ENCODE measurements around the gene OR5T3. TPM values are rescaled to one million over a fixed set of nuclear protein-coding genes. Genes with fewer than 3 reads are reported as not detected.

The OR5T3 gene
- total RNA-seq, 1 experiment from 2014 or later: not detected

DNA sequence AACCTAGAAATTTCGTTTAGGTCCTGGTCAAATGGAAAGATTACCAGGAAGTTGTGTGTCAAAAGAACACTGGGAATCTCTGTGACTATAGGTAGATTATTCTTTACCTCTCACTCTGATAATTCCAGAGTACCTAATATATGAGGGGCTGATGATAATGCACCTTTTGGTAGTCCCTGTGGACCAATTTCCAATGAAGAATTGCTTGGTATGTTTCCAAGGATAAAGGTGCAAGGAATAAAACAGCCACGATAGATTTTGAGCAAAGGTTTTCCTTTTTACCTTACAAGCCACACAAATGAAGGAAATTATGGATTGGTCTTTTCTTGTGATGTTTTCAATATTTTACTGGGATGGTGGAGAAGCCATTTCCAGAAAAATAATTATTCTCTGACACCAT, 40.1 kb downstream of the OR5T3 start, which contains the start of gene OR8H1:
OR8H1 (minus strand) TSS at position 101 of the 400 bp plus-strand sequence. CDS start 1,192 bp downstream, outside the sequence.
- no peak within 1 kb of the TSS for H3K4me2 ChIP-seq
- no TSS peak for BruUV-seq (replicated peaks)
- H3K27ac ChIP-seq: no peak within 1 kb of the TSS
- no peak for DNase-seq
- ChIA-PET CTCF (no interaction called here), POLR2A (ENCODE audit: unreplicated experiment) (no interaction called here)
- no peaks in the 10 kb centered on the region for H3K9me3 ChIP-seq (ENCODE audit: insufficient read depth, low read depth)
- H3K4me1 ChIP-seq (replicated peaks; ENCODE audit: insufficient read depth): no peaks in the 10 kb centered on the region
- no peaks in the 10 kb centered on the region for H4K20me1 ChIP-seq (ENCODE audit: insufficient read depth)
- H3F3A ChIP-seq (ENCODE audit: insufficient read depth, low read depth): no peaks in the 10 kb centered on the region
- intact Hi-C loops (cut with micrococcal nuclease; ENCODE audit: unreplicated experiment): no loop called here
- no peak within 1 kb of the TSS for H2AFZ ChIP-seq
- H3K27me3 ChIP-seq (ENCODE audit: insufficient read depth, low read depth): 0 out of 2 replicates have a peak, but pooled peaks cover 3% of the 10 kb centered on the region
- H3K36me3 ChIP-seq (ENCODE audit: low read depth): no peaks in the 10 kb centered on the region
- H3K9me2 ChIP-seq (ENCODE audit: insufficient read depth): no peaks in the 10 kb centered on the region; the same call in 1 of the 2 replicates
- H3K79me2 ChIP-seq (ENCODE audit: low read depth): no peaks in the 10 kb centered on the region
- H3K4me3 ChIP-seq: no peak within 1 kb of the TSS
- TF ChIP-seq, protein P1, sequence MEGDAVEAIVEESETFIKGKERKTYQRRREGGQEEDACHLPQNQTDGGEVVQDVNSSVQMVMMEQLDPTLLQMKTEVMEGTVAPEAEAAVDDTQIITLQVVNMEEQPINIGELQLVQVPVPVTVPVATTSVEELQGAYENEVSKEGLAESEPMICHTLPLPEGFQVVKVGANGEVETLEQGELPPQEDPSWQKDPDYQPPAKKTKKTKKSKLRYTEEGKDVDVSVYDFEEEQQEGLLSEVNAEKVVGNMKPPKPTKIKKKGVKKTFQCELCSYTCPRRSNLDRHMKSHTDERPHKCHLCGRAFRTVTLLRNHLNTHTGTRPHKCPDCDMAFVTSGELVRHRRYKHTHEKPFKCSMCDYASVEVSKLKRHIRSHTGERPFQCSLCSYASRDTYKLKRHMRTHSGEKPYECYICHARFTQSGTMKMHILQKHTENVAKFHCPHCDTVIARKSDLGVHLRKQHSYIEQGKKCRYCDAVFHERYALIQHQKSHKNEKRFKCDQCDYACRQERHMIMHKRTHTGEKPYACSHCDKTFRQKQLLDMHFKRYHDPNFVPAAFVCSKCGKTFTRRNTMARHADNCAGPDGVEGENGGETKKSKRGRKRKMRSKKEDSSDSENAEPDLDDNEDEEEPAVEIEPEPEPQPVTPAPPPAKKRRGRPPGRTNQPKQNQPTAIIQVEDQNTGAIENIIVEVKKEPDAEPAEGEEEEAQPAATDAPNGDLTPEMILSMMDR (conservative IDR thresholded peaks at IDR 0.05): no peak
- TF ChIP-seq EZH2 (IDR thresholded peaks at IDR 0.05; ENCODE audit: low read depth): no peak

DNA sequence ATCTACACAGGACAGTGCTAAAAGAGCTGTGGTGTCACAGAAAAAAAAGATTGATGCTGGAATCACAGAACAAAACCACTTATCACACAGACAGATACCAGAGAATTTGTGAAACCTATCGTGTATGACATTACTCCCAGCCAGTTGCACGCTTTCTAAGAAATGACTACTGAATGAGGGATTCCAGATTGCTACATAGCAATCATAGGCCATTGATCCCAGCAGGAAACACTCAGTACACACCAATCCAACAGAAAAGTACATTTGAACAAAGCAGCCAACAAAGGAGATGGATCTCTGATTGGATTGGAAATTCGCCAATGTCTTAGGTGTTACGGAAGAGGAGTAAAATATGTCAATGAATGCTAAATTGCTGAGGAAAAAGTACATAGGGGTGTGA, 44.8 kb downstream of the OR5T3 start:
- Histone ChIP-seq H3F3A (ENCODE audit: insufficient read depth, low read depth) (no peaks in the 10 kb centered on the region), H3K9me3 (ENCODE audit: insufficient read depth, low read depth) (no peaks in the 10 kb centered on the region), H3K9me2 (ENCODE audit: insufficient read depth) (no peaks in the 10 kb centered on the region), H3K36me3 (ENCODE audit: low read depth) (no peaks in the 10 kb centered on the region), H2AFZ (no peak overlapping the region), H3K4me3 (no peak overlapping the region), H3K4me2 (no peak overlapping the region), H3K79me2 (ENCODE audit: low read depth) (no peaks in the 10 kb centered on the region), H4K20me1 (ENCODE audit: insufficient read depth) (no peaks in the 10 kb centered on the region), H3K27ac (no peak overlapping the region), H3K27me3 (ENCODE audit: insufficient read depth, low read depth) (0 out of 2 replicates have a peak, but pooled peaks cover 3% of the 10 kb centered on the region), H3K4me1 (replicated peaks; ENCODE audit: insufficient read depth) (no peaks in the 10 kb centered on the region)
- no peak for DNase-seq
- no TSS peak for BruUV-seq (replicated peaks)
- ChIA-PET CTCF (no interaction called here), POLR2A (ENCODE audit: unreplicated experiment) (no interaction called here)
- no peak for TF ChIP-seq EZH2 (IDR thresholded peaks at IDR 0.05; ENCODE audit: low read depth)
- TF ChIP-seq, protein P1 (conservative IDR thresholded peaks at IDR 0.05): no peak
- intact Hi-C loops (cut with micrococcal nuclease; ENCODE audit: unreplicated experiment): no loop called here

Other genes starting within 250 kb of the OR5T3 start
- gene OR5AS1, start 224.6 kb upstream of the OR5T3 start, total RNA-seq (2021): not detected in 2 replicates
- not detected in 2 replicates for gene OR8I2, start 158.9 kb upstream of the OR5T3 start, total RNA-seq (2021)
- not detected in 2 replicates for gene OR8H2, start 148.6 kb upstream of the OR5T3 start, total RNA-seq (2021)
- not detected in 2 replicates for gene OR8H3, start 129.9 kb upstream of the OR5T3 start, total RNA-seq (2021)
- gene OR8J3, start 112.1 kb upstream of the OR5T3 start, total RNA-seq (2021): not detected in 2 replicates
- not detected in 2 replicates for gene OR8K5, start 91.9 kb upstream of the OR5T3 start, total RNA-seq (2021)
- gene OR5J2, start 75.6 kb upstream of the OR5T3 start, total RNA-seq (2021): not detected in 2 replicates
- gene OR5T2, start 18.0 kb upstream of the OR5T3 start, total RNA-seq (2021): not detected in 2 replicates
- gene OR5T1, start 21.9 kb downstream of the OR5T3 start, total RNA-seq (2021): not detected in 2 replicates
- gene OR8H1, start 40.0 kb downstream of the OR5T3 start, total RNA-seq (2021): not detected in 2 replicates
- gene OR8K3, start 62.9 kb downstream of the OR5T3 start, total RNA-seq (2021): not detected in 2 replicates
- not detected in 2 replicates for gene OR8K1, start 93.8 kb downstream of the OR5T3 start, total RNA-seq (2021)
- not detected in 2 replicates for gene OR8J1, start 102.0 kb downstream of the OR5T3 start, total RNA-seq (2021)
- not detected in 2 replicates for gene OR8U1, start 123.4 kb downstream of the OR5T3 start, total RNA-seq (2021)
- not detected in 2 replicates for gene OR5AL1, start 160.4 kb downstream of the OR5T3 start, total RNA-seq (2021)
- gene OR5M3, start 221.1 kb downstream of the OR5T3 start, total RNA-seq (2021): not detected in 2 replicates
- gene OR5M8, start 239.1 kb downstream of the OR5T3 start, total RNA-seq (2021): not detected in 2 replicates